ENCODE data around the gene NLRC5.
"Not testable (repeated sequence)": the region's sequence is repeated elsewhere in the genome, so short reads cannot be mapped to it uniquely, and the experiment has no call there.

Gene NLRC5

GRCh38 chr16:56960681-56961281 is 28.6 kb upstream of the NLRC5 start:
- DNase-seq (ENCODE audit: low read depth in 2 of 3, low spot score in 1 of 3), result no peak

- DNase-seq (ENCODE audit: low read depth in 2 of 3, low spot score in 1 of 3), result no peak
Measured at GRCh38 chr16:56961386-56961785, 28.0 kb upstream of the NLRC5 start.

- DNase-seq (ENCODE audit: low read depth in 2 of 3, low spot score in 1 of 3), result no peak
Measured at GRCh38 chr16:56961851-56962281, 27.5 kb upstream of the NLRC5 start, which contains the start of gene CETP. Gene CETP, plus strand, starts transcription at chr16:56961950. Its CDS starts 30 bp downstream, at chr16:56961980.

GRCh38 chr16:56964243-56965148 is 24.9 kb upstream of the NLRC5 start:
- DNase-seq (ENCODE audit: low read depth in 2 of 3, low spot score in 1 of 3), result peak; percentile 87 to 97 (median 95)

- DNase-seq (ENCODE audit: low read depth in 2 of 3, low spot score in 1 of 3), result no peak
Measured at GRCh38 chr16:56965149-56966092, 23.9 kb upstream of the NLRC5 start.

- no peak for DNase-seq (ENCODE audit: low read depth in 2 of 3, low spot score in 1 of 3)
Measured at GRCh38 chr16:56966093-56966475, 23.3 kb upstream of the NLRC5 start.

GRCh38 chr16:56967733-56968132 is 21.6 kb upstream of the NLRC5 start:
- DNase-seq (ENCODE audit: low read depth in 2 of 3, low spot score in 1 of 3), result no peak

- DNase-seq (ENCODE audit: low read depth in 2 of 3, low spot score in 1 of 3), result no peak
Measured at GRCh38 chr16:56969769-56970168, 19.6 kb upstream of the NLRC5 start.

- DNase-seq (ENCODE audit: low read depth in 2 of 3, low spot score in 1 of 3), result no peak
Measured at GRCh38 chr16:56970934-56971767, 18.2 kb upstream of the NLRC5 start.

- no peak for DNase-seq (ENCODE audit: low read depth in 2 of 3, low spot score in 1 of 3)
Measured at GRCh38 chr16:56971768-56972043, 17.7 kb upstream of the NLRC5 start.

- DNase-seq (ENCODE audit: low read depth in 2 of 3, low spot score in 1 of 3), result no peak
Measured at GRCh38 chr16:56972403-56973293, 16.7 kb upstream of the NLRC5 start.

- DNase-seq (ENCODE audit: low read depth in 2 of 3, low spot score in 1 of 3), result no peak
Measured at GRCh38 chr16:56973294-56973689, 16.1 kb upstream of the NLRC5 start.

- not testable (repeated sequence) for DNase-seq (ENCODE audit: low read depth in 2 of 3, low spot score in 1 of 3)
Measured at GRCh38 chr16:56973899-56974298, 15.5 kb upstream of the NLRC5 start.

GRCh38 chr16:56974549-56975300 is 14.6 kb upstream of the NLRC5 start:
- no peak for DNase-seq (ENCODE audit: low read depth in 2 of 3, low spot score in 1 of 3)

- DNase-seq (ENCODE audit: low read depth in 2 of 3, low spot score in 1 of 3), result no peak
Measured at GRCh38 chr16:56975714-56976113, 13.6 kb upstream of the NLRC5 start.

GRCh38 chr16:56977216-56977615 is 12.1 kb upstream of the NLRC5 start:
- no peak for DNase-seq (ENCODE audit: low read depth in 2 of 3, low spot score in 1 of 3)

- DNase-seq (ENCODE audit: low read depth in 2 of 3, low spot score in 1 of 3), result no peak
Measured at GRCh38 chr16:56977823-56978430, 11.4 kb upstream of the NLRC5 start.

GRCh38 chr16:56980201-56980535 is 9.2 kb upstream of the NLRC5 start:
- DNase-seq (ENCODE audit: low read depth in 2 of 3, low spot score in 1 of 3), result no peak

Measured in stimulated activated CD4-positive, alpha-beta T cell treated with anti-CD3 and anti-CD28 coated beads, Interleukin-12 subunit alpha, Interleukin-12 subunit beta, amount 100 ng/mL, for 48 hours (primary cell).